Measurements from ENCODE around the gene APC.

The APC gene

GRCh38 chr5:112860929-112861637 is 123.4 kb downstream of the APC start, which contains the start of gene SRP19:
SRP19 (plus strand) TSS chr5:112861287; CDS start chr5:112861377, 90 bp downstream.
- Histone ChIP-seq H3K4me3 (peak within 1 kb of the TSS; percentile 82), H3K27ac (peak within 1 kb of the TSS; percentile 74 to 78)
- TF ChIP-seq CTCF (IDR thresholded peaks at IDR 0.05), result no peak
- DNase-seq (ENCODE audit: low spot score), result peak; percentile 96

DNA sequence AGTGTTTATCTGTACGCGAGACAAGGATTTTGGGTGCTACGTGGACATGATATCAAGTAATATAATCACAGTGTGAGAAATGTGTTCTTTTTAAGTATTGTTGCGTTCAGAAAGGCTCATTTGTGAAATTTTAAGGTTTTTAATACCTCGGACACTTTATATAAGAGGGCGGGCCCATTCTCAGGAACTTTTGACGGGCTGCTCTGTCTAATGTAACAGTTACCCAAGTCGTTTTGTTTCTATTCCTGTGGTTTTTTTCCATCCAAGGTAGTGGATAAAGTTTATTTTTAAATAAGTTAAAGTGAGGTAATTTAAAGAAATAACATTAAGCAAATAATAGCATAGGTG is 123.9 kb downstream of the APC start:
- DNase-seq (ENCODE audit: low spot score), result no peak
- no peak for TF ChIP-seq CTCF (IDR thresholded peaks at IDR 0.05)
- peak overlapping the region; percentile 82 for H3K4me3 ChIP-seq
- H3K27ac ChIP-seq, result peak overlapping the region; percentile 74 to 78

GRCh38 chr5:112862085-112862484 is 124.4 kb downstream of the APC start:
- TF ChIP-seq CTCF (IDR thresholded peaks at IDR 0.05), result no peak
- H3K4me3 ChIP-seq, result peak overlapping the region; percentile 82
- H3K27ac ChIP-seq, result no peak overlapping the region
- DNase-seq (ENCODE audit: low spot score), result no peak

DNA sequence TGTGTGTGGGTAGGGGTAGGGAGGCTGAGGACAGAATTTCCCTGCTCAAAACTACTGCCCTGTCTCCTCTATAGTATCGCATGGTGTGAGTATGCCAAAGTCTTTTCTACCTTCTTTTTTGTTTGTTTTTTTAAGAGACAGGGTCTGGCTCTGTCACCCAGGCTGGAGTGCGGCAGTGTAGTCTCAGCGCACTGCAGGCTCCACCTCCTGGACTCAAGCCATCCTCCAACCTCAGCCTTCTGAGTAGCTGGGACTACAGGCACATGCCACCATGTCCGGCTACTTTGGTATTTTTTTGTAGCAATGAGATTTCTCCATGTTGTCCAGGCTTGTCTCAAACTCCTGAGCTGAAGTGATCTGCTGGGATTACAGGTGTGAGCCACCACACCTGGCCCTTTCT is 125.9 kb downstream of the APC start:
- peak overlapping the region; percentile 1 for H3K4me3 ChIP-seq
- DNase-seq (ENCODE audit: low spot score), result no peak

GRCh38 chr5:112865128-112865527 is 127.4 kb downstream of the APC start:
- no peak for DNase-seq (ENCODE audit: low spot score)
- H3K27ac ChIP-seq, result no peak overlapping the region
- TF ChIP-seq CTCF (IDR thresholded peaks at IDR 0.05), result no peak
- no peak overlapping the region for H3K4me3 ChIP-seq

More for the DNA sequence above, 125.9 kb downstream of the APC start:
- H3K27ac ChIP-seq, result no peak overlapping the region
- no peak for TF ChIP-seq CTCF (IDR thresholded peaks at IDR 0.05)

DNA sequence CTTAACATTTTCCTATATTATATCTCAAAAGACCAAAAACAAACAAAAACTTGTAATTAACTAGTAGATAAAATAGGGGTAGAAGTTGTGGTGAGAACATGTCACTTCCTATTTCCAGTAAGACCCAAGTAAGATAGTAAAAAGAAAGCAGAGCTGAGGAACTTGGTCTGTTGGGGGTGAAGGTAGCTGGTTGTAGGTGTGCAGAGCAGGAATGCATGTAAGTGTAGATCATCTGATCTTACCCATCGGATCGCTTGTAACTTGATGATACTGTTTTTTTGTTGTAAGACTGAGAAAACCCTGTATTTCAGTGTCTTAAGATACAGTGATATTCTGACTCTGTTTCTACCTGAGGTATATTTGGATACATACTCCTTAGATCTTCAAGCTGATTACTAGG is 129.1 kb downstream of the APC start:
- Histone ChIP-seq H3K27ac (no peak overlapping the region), H3K4me3 (no peak overlapping the region)
- TF ChIP-seq CTCF (IDR thresholded peaks at IDR 0.05), result no peak
- no peak for DNase-seq (ENCODE audit: low spot score)

DNA sequence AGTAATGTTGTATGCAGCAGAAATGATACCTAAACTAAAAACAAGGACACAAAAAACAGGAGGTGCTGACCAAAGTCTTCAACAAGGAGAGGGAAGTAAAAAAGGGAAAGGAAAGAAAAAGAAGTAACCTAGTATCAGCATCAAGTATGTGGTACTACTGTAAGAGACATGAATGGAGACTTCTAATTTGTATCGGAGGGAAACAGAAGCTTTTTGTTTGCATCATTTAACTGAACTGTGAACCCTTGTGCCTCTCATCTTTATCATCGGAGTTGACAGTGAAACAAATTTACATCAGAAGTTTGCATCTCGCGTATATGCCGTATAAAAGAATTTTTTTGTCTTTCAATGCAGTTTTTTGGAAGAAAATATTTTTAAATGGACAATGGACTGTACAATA is 129.7 kb downstream of the APC start:
- Histone ChIP-seq H3K4me3 (no peak overlapping the region), H3K27ac (no peak overlapping the region)
- DNase-seq (ENCODE audit: low spot score), result no peak
- no peak for TF ChIP-seq CTCF (IDR thresholded peaks at IDR 0.05)
